Stomach (tissue), 9 donors: Measurements from ENCODE around the gene SLC37A1. TPM values are rescaled to one million over a fixed set of nuclear protein-coding genes. Genes with fewer than 3 reads are reported as not detected.

Experiments
- DNase-seq, 2 donors: peaks; one replicate each; pipeline versions ENCODE4 v3.0.0 to v3.0.0-alpha.2; 2013 to 2019
- H3K27ac ChIP-seq, 5 donors: fragments of 200-600 bp in 4 of 5; sonication (generic) in 4 of 5; one replicate each; pipeline ENCODE4 v1.5.1; 2013 to 2019; ENCODE audit warnings: mild to moderate bottlenecking in 1 of 5, moderate library complexity in 1 of 5
- H3K27me3 ChIP-seq, 3 donors: fragments of 200-600 bp; sonication (generic); one replicate each; pipeline ENCODE4 v1.5.1; 2017 to 2019; ENCODE audit warnings: mixed run types in 1 of 3
- H3K36me3 ChIP-seq, 4 donors: fragments of 200-600 bp; sonication (generic); 1 replicate in 3 of 4; 2 replicates in 1 of 4; pipeline ENCODE4 v1.5.1; 2016 to 2019
- H3K4me1 ChIP-seq, 4 donors: fragments of 200-600 bp; sonication (generic); one replicate each; pipeline ENCODE4 v1.5.1; 2016 to 2019
- H3K4me3 ChIP-seq, 4 donors: fragments of 200-600 bp; sonication (generic) in 3 of 4; one replicate each; pipeline ENCODE4 v1.5.1; 2016 to 2019; ENCODE audit warnings: mild to moderate bottlenecking in 1 of 4
- H3K9me3 ChIP-seq, 4 donors: fragments of 200-600 bp; sonication (generic); one replicate each; pipeline ENCODE4 v1.5.1; 2016 to 2019
- EP300 ChIP-seq: sonication (generic); formaldehyde crosslinking; IDR thresholded peaks from one replicate; pipeline ENCODE4 v1.6.1; 2017; ENCODE audit warnings: antibody characterized with exemption
- POLR2A ChIP-seq, 4 donors: fragments of 450-650 bp; IDR thresholded peaks; one replicate each; pipeline ENCODE4 v1.6.1; 2016; ENCODE audit warnings: antibody characterized with exemption in 4 of 4, control low read depth in 2 of 4, mild to moderate bottlenecking in 1 of 4, moderate library complexity in 1 of 4
- POLR2AphosphoS5 ChIP-seq, 3 donors: sonication (generic); formaldehyde crosslinking; IDR thresholded peaks; one replicate each; pipeline ENCODE4 v1.6.1; 2016; ENCODE audit warnings: antibody characterized with exemption in 3 of 3
- WGBS, 5 donors: extraction: QIAGEN DNeasy Blood & Tissue Kit in 3 of 5; methylation state at CpG; one replicate each; pipeline versions ENCODE4 v1.1.5 to v1.1.7; 2013 to 2018; 5-methylcytosine and 5-hydroxymethylcytosine counted together
- intact Hi-C: fragments of 100-400 bp; cut with DNase I; formaldehyde crosslinking; loops from one replicate; pipeline ENCODE4 v1.15.1; 2023; ENCODE audit warnings: low total_unique reads
- polyA plus RNA-seq, 3 donors: library from polyadenylated mRNA; stranded (reverse); fragments of 200-250 nt; gene quantifications; one replicate each; pipeline ENCODE4 v1.2.3, GENCODE V29; 2013
- total RNA-seq, 5 donors: library from RNA; depleted of rRNA; stranded (reverse); fragments of >200 nt; gene quantifications; one replicate each; pipeline versions ENCODE4 v1.1.0 to v1.2.3, GENCODE V29; 2014 to 2016
- TF ChIP-seq, protein P1 (sequence below), 7 experiments: fragments of 450-650 bp in 4 of 7; fragments of 200-600 bp in 3 of 7; sonication (generic) in 3 of 7; IDR thresholded peaks; one replicate each; pipeline ENCODE4 v1.5.1; 2016 to 2019; ENCODE audit warnings: antibody characterized with exemption in 7 of 7, control low read depth in 2 of 7, mild to moderate bottlenecking in 1 of 7
- donor health status: healthy with polysubstance abuse.
- donor health status: Bipolar disorder and iron deficiency.
- donor health status: healthy.

SLC37A1 gene
- total and polyA plus RNA-seq, 8 donors: 9.8 to 72.9 (median 18.1) TPM

DNA sequence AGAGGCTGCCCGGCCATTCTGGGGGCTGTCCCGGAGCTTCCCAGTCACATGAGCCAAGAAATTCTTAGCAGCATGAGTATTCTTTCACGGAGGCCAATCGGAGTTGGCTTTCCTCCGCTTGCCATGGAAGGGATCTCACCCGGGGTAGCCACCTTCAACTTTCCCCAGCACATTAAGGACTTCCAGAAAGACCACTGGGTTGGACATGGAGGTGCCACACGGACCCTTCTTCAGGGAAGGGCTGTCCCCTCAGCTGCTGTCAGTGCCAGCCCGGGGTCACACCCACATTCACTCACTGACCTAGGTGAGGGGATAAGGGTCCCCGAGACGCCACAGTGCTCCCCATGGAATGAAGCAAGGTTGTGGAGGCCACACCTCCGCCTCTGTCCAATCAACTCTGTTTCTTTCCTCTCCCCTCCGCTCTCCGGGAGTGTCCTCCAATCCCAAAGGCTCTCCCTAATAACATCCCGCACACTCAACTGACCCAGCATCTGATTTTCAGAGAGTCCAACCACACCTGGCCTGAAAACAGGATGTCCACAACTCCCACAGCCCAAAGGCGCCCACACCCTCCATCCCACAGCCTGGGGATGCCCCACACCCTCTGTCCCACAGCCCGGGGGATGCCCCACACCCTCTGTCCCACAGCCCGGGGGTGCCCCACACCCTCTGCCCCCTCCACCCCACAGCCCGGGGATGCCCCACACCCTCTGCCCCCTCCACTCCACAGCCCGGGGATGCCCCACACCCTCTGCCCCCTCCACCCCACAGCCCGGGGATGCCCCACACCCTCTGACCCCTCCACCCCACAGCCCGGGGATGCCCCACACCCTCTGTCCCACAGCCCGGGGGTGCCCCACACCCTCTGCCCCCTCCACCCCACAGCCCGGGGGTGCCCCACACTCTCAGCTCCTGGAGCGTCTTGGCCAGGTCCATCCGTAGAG is 37.0 kb upstream of the SLC37A1 start:
- TF ChIP-seq POLR2AphosphoS5 (IDR thresholded peaks at IDR 0.05) (no peak), POLR2A (IDR thresholded peaks at IDR 0.05) (no peak), EP300 (no peak)
- TF ChIP-seq, protein P1, sequence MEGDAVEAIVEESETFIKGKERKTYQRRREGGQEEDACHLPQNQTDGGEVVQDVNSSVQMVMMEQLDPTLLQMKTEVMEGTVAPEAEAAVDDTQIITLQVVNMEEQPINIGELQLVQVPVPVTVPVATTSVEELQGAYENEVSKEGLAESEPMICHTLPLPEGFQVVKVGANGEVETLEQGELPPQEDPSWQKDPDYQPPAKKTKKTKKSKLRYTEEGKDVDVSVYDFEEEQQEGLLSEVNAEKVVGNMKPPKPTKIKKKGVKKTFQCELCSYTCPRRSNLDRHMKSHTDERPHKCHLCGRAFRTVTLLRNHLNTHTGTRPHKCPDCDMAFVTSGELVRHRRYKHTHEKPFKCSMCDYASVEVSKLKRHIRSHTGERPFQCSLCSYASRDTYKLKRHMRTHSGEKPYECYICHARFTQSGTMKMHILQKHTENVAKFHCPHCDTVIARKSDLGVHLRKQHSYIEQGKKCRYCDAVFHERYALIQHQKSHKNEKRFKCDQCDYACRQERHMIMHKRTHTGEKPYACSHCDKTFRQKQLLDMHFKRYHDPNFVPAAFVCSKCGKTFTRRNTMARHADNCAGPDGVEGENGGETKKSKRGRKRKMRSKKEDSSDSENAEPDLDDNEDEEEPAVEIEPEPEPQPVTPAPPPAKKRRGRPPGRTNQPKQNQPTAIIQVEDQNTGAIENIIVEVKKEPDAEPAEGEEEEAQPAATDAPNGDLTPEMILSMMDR (IDR thresholded peaks at IDR 0.05): no peak
- Histone ChIP-seq H3K36me3 (no peaks in the 10 kb centered on the region), H3K27ac (no peak overlapping the region), H3K27me3 (peaks cover 0 to 15% (median 0%) of the 10 kb centered on the region in 3 donors), H3K4me3 (no peak overlapping the region), H3K9me3 (no peaks in the 10 kb centered on the region), H3K4me1 (peaks cover under 1 to 20% (median 8%) of the 10 kb centered on the region in 4 donors)
- intact Hi-C loops: no loop called here
- WGBS, 5 donors: 84 to 91% (median 89%) methylated on average over 24 to 25 of the region's 25 CpGs
- DNase-seq: peak in 1 of 2 donors; percentile 9

DNA sequence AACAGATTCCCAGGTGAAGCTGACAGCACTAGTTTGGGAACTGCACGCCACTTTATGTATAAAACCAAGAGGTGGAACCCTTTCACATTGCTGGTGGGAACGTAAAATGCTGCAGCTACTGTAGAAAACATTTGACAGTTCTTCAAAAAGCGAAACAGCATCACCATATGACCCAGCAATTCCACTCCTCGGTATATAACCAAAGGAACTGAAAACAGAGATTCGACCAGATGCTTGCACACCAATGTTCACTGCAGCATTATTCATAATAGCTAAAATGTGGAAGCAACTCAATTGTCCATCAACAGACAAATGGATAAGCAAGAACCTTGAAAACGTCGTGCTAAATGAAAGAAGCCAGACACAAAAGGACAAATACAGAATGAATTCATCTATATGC is 35.1 kb upstream of the SLC37A1 start:
- 59 to 74% (median 67%) methylated on average over 6 to 7 of the region's 7 CpGs for WGBS, 5 donors
- Histone ChIP-seq H3K36me3 (no peaks in the 10 kb centered on the region), H3K27me3 (peaks cover 0 to 15% (median 0%) of the 10 kb centered on the region in 3 donors), H3K4me1 (peaks cover 4 to 21% (median 7%) of the 10 kb centered on the region in 4 donors), H3K9me3 (no peaks in the 10 kb centered on the region), H3K4me3 (no peak overlapping the region), H3K27ac (no peak overlapping the region)
- DNase-seq: no peak
- intact Hi-C loops: no loop called here
- TF ChIP-seq POLR2AphosphoS5 (IDR thresholded peaks at IDR 0.05): no peak
- TF ChIP-seq, protein P1 (IDR thresholded peaks at IDR 0.05): no peak
- TF ChIP-seq POLR2A (IDR thresholded peaks at IDR 0.05): no peak
- TF ChIP-seq EP300: no peak

DNA sequence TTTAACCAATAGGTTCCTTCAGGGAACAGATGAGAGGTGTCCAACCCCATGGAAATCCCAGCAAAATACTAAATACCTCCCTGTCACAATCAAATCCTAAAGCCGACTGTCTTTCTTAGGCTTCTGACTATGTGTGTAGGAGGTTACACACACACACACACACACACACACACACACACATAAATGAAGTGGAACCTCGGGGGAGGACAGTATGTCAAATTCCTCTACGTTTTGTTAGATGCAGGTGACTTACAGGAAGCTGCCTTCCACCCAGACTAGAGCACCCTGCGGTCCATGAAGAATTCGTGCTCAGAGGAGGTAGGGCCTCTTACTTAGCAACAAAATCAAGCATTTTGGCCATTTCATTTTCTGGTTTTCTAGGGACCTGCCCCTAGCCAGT is 34.1 kb upstream of the SLC37A1 start:
- no peak overlapping the region for H3K4me3 ChIP-seq
- H3K27ac ChIP-seq: no peak overlapping the region
- TF ChIP-seq, protein P1 (IDR thresholded peaks at IDR 0.05): no peak
- TF ChIP-seq POLR2AphosphoS5 (IDR thresholded peaks at IDR 0.05): no peak
- no peak for TF ChIP-seq POLR2A (IDR thresholded peaks at IDR 0.05)
- TF ChIP-seq EP300: no peak
- H3K9me3 ChIP-seq: no peaks in the 10 kb centered on the region
- intact Hi-C loops: no loop called here
- 84 to 92% (median 87%) methylated on average over 5 of the region's 5 CpGs for WGBS, 5 donors
- H3K4me1 ChIP-seq: peaks cover 0 to 10% (median 4%) of the 10 kb centered on the region in 4 donors
- DNase-seq: peak in 1 of 2 donors; percentile 10
- H3K36me3 ChIP-seq: no peaks in the 10 kb centered on the region
- peaks cover 0 to 9% (median 0%) of the 10 kb centered on the region in 3 donors for H3K27me3 ChIP-seq

DNA sequence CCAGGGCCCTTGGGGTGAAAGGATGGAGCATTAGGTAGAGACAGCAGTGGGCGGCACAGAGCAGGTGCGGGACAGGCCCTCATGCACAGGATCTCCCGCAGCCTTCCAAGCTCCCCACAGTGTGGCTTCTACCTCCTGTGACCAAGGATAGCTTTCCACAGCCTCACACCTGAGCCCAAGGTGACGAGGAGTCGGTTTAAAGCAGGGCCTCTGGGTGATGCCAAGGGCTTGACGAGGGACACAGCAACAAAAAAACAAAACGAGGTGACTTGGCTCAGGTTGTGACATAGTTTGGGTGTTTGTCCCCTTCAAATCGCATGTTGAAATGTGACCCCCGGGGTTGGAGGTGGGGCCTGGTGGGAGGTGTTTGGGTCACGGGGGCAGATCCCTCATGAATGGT is 32.9 kb upstream of the SLC37A1 start:
- 89 to 94% (median 91%) methylated on average over 10 of the region's 10 CpGs for WGBS, 5 donors
- intact Hi-C loops: no loop called here
- no peak for TF ChIP-seq POLR2A (IDR thresholded peaks at IDR 0.05)
- TF ChIP-seq, protein P1 (IDR thresholded peaks at IDR 0.05): no peak
- no peak for TF ChIP-seq POLR2AphosphoS5 (IDR thresholded peaks at IDR 0.05)
- TF ChIP-seq EP300: no peak
- H3K27me3 ChIP-seq: peaks cover 0 to 9% (median 0%) of the 10 kb centered on the region in 3 donors
- H3K9me3 ChIP-seq: no peaks in the 10 kb centered on the region
- H3K4me1 ChIP-seq: peaks cover 0 to 12% (median 3%) of the 10 kb centered on the region in 4 donors
- no peaks in the 10 kb centered on the region for H3K36me3 ChIP-seq
- H3K4me3 ChIP-seq: no peak overlapping the region
- DNase-seq: no peak
- H3K27ac ChIP-seq: no peak overlapping the region
